HFF-Myc (cell line): ENCODE results near the gene DSTN.

Experiments used
- DNase-seq: peaks from one replicate; pipeline ENCODE4 v3.0.0-alpha.2; 2011; ENCODE audit warnings: low read depth; ENCODE audit errors: extremely low read depth
- H3K4me3 ChIP-seq: replicated peaks from 2 replicates; pipeline ENCODE4 v1.5.1; 2011; ENCODE audit warnings: low read depth, mild to moderate bottlenecking, control low read depth, low read length
- CTCF ChIP-seq: IDR thresholded peaks from 2 replicates; pipeline ENCODE4 v1.5.1; 2012; ENCODE audit warnings: mild to moderate bottlenecking, low read depth, low read length, control low read depth; ENCODE audit errors: missing control alignments

Gene DSTN

DNA sequence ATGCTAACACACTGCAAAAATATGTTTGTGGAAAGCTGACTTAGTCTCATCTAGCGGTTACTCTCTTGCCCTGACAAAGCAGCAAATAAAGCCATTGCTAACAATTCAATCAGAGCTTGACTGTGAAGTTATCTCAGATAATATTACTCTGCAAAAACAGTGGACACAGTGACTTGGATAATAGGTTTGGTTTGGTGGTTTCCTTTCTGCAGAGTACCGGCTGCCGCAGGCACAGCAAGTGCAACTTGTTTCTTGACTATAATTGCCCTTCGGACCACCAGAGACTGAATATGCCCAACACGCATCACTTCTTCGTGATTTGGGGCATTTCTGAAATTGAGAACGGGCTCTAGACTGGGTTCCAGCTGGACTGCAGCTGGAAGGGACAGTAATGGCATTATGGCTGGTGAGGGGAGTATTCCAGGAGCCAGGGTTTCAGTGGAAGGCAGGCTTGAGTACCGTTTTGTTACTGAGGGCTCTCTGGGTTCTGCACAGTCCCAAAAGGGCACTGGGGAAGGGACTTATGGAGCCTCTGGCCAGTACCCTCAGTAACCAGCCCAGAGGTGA, 40.0 kb downstream of the DSTN start:
- TF ChIP-seq CTCF, result no peak
- DNase-seq, result no peak
- no peak overlapping the region for H3K4me3 ChIP-seq

- TF ChIP-seq CTCF, result no peak
- no peak overlapping the region for H3K4me3 ChIP-seq
- no peak for DNase-seq
Measured at GRCh38 chr20:17610566-17611289, 40.9 kb downstream of the DSTN start.

DNA sequence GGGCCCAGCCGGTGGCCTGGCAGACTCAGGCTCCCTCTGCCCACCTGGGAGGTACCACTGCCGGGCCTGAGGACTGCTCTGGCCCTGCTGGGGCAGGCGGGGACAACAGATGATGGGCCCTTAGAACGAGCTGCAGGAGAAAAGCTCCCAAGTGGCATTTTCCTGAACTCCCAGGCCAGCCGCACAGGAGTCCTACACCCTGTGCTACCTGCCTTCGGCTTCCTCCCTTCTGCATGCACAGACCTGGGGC, 41.3 kb downstream of the DSTN start:
- DNase-seq, result no peak

GRCh38 chr20:17611540-17612286, 41.8 kb downstream of the DSTN start:
- no peak for DNase-seq
- no peak overlapping the region for H3K4me3 ChIP-seq
- TF ChIP-seq CTCF, result no peak

More for the DNA sequence above, 41.3 kb downstream of the DSTN start:
- TF ChIP-seq CTCF, result peak; percentile 39
- no peak overlapping the region for H3K4me3 ChIP-seq

DNA sequence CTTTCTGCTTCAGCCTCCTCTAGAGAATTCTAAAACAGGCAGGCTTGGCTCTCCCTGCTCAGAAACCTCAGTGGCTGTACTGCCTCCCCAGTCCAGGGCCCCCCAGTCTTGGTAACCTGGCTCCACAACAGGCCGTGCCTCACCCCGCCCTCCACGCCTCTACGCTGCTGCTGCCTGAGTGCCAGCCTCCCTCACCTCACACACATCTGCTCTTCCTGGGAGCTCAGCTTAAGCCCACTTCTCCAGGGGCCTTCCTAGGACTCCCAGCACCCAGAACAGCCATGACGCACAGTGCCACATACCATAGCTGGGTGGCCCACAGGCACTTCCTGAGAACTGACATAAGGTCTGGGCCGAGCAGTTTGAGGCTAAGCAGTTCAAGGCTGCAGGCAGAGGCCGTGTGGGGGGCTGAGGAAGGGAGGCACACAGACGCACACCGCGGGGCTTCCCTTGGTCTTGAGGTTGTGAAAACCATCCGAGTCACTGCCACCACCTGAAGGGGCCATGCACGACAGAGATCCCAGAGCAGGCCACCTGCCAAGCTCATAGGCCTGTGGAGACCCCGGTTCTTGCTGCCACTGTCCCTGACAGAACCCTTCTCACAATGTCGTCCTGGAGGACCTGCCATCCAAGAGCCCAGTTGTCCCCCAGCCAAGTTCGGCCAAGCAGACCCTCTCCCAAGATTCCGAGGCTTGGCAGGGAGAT, 42.6 kb downstream of the DSTN start:
- no peak overlapping the region for H3K4me3 ChIP-seq
- TF ChIP-seq CTCF, result no peak
- no peak for DNase-seq

GRCh38 chr20:17612992-17613327, 43.1 kb downstream of the DSTN start:
- no peak overlapping the region for H3K4me3 ChIP-seq
- no peak for DNase-seq
- TF ChIP-seq CTCF, result no peak
